Measurements from ENCODE around the gene GMDS. TPM values are rescaled to one million over a fixed set of nuclear protein-coding genes. Genes with fewer than 3 reads are reported as not detected.
A peak's percentile ranks its signal among the peaks of the same experiment; 100 is the strongest.

The GMDS gene
- total RNA-seq, 1 experiment from 2014 or later: 10.0 TPM

- no peak for DNase-seq (ENCODE audit: low read depth)
Measured at GRCh38 chr6:1663511-1663910, 581.9 kb downstream of the GMDS start.

GRCh38 chr6:1662534-1662933 is 582.9 kb downstream of the GMDS start:
- no peak for DNase-seq (ENCODE audit: low read depth)

GRCh38 chr6:1659816-1660215 is 585.6 kb downstream of the GMDS start:
- DNase-seq (ENCODE audit: low read depth): no peak

- no peak for DNase-seq (ENCODE audit: low read depth)
Measured at GRCh38 chr6:1658212-1659005, 587.0 kb downstream of the GMDS start.

- DNase-seq (ENCODE audit: low read depth): no peak
Measured at GRCh38 chr6:1657771-1658165, 587.6 kb downstream of the GMDS start.

- no peak for DNase-seq (ENCODE audit: low read depth)
Measured at GRCh38 chr6:1657116-1657770, 588.2 kb downstream of the GMDS start.

GRCh38 chr6:1654054-1654453 is 591.4 kb downstream of the GMDS start:
- no peak for DNase-seq (ENCODE audit: low read depth)

- DNase-seq (ENCODE audit: low read depth): no peak
Measured at GRCh38 chr6:1652842-1653241, 592.6 kb downstream of the GMDS start.

- no peak for DNase-seq (ENCODE audit: low read depth)
Measured at GRCh38 chr6:1651362-1651761, 594.0 kb downstream of the GMDS start.

- no peak for DNase-seq (ENCODE audit: low read depth)
Measured at GRCh38 chr6:1645466-1646185, 599.8 kb downstream of the GMDS start.

- DNase-seq (ENCODE audit: low read depth): peak; percentile 10
Measured at GRCh38 chr6:1644516-1645060, 600.8 kb downstream of the GMDS start.

GRCh38 chr6:1643830-1644445 is 601.5 kb downstream of the GMDS start:
- no peak for DNase-seq (ENCODE audit: low read depth)

GRCh38 chr6:1643111-1643510 is 602.3 kb downstream of the GMDS start:
- no peak for DNase-seq (ENCODE audit: low read depth)

GRCh38 chr6:1641343-1641885 is 604.0 kb downstream of the GMDS start:
- no peak for DNase-seq (ENCODE audit: low read depth)

GRCh38 chr6:1640476-1640875 is 604.9 kb downstream of the GMDS start:
- no peak for DNase-seq (ENCODE audit: low read depth)

GRCh38 chr6:1639430-1639829 is 606.0 kb downstream of the GMDS start:
- no peak for DNase-seq (ENCODE audit: low read depth)

GRCh38 chr6:1636971-1637871 is 608.2 kb downstream of the GMDS start:
- peak; percentile 30 for DNase-seq (ENCODE audit: low read depth)

GRCh38 chr6:1636272-1636825 is 609.1 kb downstream of the GMDS start:
- DNase-seq (ENCODE audit: low read depth): no peak

GRCh38 chr6:1635305-1636010 is 609.9 kb downstream of the GMDS start:
- DNase-seq (ENCODE audit: low read depth): no peak

Measured in HT1080 (cell line).